AG08395 (cell line): ENCODE data around the gene DTNA.
A peak's percentile ranks its signal among the peaks of the same experiment; 100 is the strongest.

Experiments
- DNase-seq: peaks from one replicate; pipeline ENCODE4 v3.0.0; 2012; ENCODE audit warnings: mixed read lengths, low spot score

DTNA gene

DNA sequence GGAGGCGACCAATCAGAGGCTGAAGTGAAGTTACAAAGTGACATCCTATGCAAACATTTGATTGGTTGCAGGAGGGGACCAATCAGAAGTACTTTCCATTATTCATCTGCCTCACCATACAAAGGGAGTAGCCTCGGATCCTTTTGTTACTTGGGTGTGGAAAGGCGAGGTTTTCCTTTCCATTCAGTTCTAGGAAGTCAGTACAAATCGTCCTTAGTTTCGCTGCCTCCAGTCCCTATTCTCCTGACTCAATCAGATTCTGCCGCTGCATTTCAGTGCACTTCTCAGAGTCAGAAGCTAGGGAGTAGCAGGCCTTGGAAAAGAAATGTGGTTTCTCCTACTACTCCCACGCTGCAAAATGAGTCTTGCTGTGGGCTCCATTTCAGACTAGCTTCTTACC is 149.4 kb downstream of the DTNA start:
- DNase-seq: no peak

- DNase-seq: no peak
These were observed 152.5 kb downstream of the DTNA start for GRCh38 chr18:34862561-34862960.

DNA sequence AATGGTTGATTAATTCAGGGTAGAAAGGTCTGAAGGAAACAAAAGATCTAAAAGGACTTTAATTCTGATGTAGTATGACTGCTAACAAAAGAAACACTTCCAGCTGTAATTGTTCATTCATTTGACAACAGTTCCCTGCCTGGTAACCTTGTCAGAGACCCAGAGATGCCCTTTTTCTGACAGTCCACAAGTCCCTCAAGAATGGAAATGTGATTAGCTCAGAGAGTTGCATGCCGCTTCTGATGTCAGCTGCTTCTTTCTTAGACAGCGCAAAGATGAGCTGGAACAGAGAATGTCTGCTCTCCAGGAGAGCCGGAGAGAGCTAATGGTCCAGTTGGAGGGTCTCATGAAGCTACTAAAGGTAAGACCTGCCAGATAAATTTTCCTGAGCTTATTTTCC is 153.6 kb downstream of the DTNA start:
- DNase-seq: no peak

- no peak for DNase-seq
These were observed 154.9 kb downstream of the DTNA start for GRCh38 chr18:34864836-34865497.

- DNase-seq: no peak
These were observed 156.2 kb downstream of the DTNA start for GRCh38 chr18:34866310-34866709.

DNA sequence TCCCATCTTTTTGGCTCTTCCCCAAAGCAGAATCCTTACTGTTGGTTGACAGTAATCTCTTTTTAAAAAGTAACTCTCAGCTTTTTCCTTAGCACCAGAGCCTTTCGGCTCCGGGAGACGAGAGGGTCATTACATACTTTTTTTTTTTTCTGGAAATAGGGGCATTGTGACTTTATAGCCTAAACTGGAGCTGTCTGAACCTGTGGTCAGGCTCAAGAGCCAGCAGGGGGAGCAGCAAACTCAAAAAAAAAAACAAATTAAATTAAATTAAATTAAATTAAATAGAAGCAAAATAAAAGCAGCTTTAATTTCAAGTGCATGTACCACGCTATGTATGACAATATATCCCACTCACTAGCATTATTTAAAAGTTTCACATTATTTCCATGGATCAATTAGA is 156.6 kb downstream of the DTNA start:
- DNase-seq: peak; percentile 25

DNA sequence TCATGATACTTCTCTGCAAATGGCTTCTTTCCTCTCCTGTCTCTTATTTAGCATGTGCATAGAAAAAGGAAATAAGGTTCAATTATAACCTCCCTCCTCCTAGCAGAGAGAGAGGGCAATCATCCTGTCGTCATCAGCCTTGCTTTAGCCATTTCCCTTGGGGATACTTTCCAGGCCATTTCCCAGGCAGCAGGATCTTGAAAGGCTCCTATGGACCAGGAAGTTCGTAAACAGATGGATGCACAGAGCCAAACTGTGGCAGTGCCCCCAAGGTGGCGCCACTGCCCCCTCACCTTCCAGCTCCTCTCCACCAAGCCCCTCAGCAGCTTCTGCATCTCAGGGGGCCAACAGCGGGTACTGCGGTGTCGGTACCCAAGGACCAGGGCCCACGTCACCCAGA is 157.4 kb downstream of the DTNA start:
- no peak for DNase-seq

DNA sequence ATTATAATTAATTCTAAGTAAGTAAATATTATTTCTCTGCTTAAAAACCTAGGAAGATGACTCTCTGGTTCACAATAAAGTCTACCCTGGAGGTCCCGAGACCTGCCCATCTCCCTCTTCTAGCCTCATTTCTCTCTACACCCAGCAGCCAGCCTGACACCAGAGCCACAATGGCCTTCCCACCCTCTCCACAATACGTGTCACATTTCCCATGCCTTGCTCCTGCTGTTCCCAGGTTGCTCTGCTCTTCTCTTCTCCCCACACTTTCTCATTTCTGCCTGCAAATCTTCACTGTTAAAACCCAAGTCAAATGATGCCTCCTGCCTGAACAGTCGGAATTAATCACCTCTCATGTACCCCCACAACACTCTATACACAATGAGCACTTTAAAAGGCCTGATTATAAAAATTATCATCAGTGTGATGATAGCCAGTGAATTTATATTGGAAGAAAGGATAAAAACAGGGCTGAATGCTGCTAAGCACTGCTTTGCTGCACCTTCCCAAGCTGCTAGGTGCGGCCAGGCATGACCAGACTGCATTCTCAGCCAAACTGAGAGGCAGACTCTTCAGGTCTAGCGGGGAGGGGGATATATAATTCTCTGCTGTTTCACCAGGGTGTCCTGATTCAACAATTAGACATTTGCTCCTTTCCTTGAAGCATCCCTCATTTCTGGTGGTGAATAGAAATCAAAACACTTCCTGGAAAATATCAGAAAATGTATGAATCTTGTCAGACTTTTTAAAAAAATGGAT is 160.6 kb downstream of the DTNA start:
- no peak for DNase-seq

DNA sequence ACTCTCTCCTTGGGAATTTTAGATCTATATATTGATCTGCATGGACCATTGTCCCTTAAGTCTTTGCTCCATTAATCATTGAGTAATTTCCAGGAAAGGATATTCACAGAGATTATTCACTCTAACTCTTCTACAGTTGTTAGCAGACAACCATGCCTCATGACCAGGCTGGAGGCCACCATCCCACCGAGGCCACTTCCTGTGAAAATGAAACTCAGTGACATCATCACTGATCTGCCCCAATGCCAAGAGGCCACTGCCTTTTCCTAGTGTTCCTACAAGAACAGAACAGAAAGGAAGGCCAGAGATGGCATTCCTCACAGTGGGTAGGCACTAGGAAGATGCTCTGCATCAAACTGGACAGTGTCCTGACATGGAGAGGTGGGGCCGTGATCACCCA is 161.3 kb downstream of the DTNA start:
- DNase-seq: no peak

- no peak for DNase-seq
These were observed 162.0 kb downstream of the DTNA start for GRCh38 chr18:34872066-34872465.

DNA sequence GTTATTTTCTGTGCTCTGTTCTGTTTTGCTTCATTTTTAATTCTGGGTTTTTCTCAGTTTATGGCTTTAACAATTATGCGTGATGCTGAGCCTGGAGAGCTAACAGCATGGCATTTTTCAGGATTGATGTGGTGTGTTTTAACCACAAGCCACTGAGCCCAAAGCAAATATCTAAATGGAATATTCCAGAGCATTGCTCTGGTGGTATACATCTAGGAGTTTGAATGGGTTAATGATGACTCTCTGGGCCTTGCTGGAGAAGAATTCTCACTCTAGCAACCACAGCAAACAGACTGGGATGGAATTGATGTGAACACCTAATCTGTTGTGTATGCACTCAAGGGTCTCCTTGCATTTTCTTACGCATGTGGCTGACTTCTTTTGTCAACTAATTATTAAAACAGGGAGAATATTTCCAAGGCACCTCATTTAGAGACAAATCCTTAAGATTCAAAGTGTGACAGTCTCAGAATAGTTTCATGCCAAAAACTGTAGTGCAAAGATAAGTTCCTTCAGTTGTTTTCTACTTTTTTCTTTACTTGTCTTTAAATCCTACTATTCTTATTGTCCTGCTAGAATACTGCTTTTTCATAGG is 164.0 kb downstream of the DTNA start:
- no peak for DNase-seq

DNA sequence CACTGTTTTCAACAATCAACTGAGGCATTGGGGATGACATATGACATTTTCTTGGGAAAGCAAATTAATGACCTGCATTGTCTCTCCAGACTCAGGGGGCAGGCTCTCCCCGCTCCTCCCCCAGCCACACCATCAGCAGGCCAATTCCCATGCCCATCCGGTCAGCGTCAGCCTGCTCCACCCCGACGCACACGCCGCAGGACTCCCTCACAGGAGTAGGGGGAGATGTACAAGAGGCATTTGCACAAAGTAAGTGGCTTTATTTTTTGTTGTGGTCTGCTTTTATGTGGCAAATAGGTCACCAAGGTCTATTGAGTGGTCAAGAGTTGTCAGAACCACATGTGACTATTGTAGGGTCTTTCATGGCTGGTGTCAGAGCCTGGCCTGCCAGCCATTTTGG is 165.1 kb downstream of the DTNA start:
- no peak for DNase-seq

DNA sequence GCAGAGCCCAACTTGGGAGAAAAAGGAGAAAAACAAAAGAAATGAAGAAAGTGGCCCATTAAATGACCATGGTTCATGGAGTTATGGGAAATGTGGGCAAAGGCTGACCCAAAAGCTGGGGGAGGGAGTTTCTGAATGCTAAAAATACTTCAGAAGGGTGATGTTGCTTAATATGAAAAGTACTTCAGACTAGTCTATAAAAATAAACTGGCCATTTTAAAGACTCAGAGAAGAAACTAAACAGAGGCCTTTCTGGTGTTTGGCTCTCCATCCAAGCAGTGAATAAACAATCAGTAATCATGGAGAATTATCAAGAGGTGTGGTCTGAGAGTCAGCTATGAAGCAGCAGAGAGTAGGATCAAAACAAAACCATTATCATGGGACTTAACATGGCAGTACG is 170.3 kb downstream of the DTNA start:
- DNase-seq: no peak

- no peak for DNase-seq
These were observed 171.1 kb downstream of the DTNA start for GRCh38 chr18:34880882-34881834.

DNA sequence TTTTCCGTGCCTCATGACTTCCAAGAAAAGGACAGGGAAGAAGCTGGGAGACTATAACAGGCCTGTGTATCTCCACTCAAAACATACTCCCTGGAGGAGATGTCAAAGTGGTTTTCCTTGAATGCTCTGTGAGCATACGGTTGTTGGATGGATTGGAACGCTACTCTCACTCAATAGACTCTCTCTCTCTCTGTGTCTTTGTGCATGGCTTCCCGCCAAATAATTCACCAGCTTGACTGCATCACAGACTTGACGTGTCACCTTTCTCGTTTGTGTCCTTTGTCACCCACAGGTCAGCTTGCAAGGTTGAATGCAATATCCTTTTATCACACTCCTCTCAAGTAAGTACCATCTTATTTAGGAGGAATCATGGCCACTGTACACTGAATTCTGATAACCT is 174.3 kb downstream of the DTNA start:
- DNase-seq: no peak

GRCh38 chr18:34886177-34886576 is 176.1 kb downstream of the DTNA start:
- DNase-seq: no peak

GRCh38 chr18:34887881-34888580 is 177.9 kb downstream of the DTNA start:
- DNase-seq: no peak

- DNase-seq: no peak
These were observed 180.5 kb downstream of the DTNA start for GRCh38 chr18:34890486-34891085.

GRCh38 chr18:34892379-34892778 is 182.3 kb downstream of the DTNA start:
- DNase-seq: no peak

DNA sequence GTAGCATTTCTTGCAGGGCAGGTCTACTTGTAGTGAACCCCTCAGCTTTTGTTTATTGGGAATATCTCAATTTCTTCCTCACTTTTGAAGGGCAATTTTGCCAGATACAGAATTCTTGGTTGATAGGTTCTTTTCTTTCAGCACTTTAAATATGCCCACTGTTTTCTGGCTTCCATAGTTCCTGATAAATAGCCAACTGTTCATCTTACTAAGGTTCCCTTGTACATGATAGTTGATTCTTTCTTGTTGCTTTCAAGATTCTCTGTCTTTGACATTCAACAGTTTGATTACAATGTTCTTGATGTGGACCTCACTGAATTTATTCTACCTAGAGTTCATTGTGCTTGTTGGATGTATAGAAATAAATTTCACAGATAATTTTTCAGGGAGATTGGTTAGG is 183.1 kb downstream of the DTNA start:
- no peak for DNase-seq

DNA sequence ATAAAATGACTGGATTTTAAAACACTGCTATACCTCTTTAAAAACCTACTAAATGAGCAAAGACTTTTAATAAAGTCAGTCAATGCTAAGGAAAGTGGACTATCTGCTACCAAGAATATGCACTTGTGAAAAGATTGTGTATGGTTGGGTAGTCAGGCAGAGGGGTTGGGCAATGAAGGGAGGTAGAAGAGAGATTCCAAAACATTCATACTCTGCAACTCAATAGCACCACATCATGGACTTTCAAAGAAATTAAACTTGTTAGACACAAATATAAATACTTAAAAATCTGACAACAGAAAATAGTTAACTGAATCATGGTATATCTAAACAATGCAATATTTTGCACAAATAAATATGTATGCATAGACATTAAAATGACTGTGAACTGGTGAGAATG is 191.2 kb downstream of the DTNA start:
- no peak for DNase-seq
